HUDEP-2 (cell line): ENCODE measurements around the gene NUB1.

Experiments
- DNase-seq, 76 experiments: peaks; one replicate each; lab custom pipeline; 2025; ENCODE audit not compliant: unreplicated experiment in 76 of 76; lab: John Stamatoyannopoulos, UW

The NUB1 gene

GRCh38 chr7:151399906-151400305 is 58.3 kb downstream of the NUB1 start:
- DNase-seq = no peak

- no peak for DNase-seq
Measured at GRCh38 chr7:151400626-151401315, 59.2 kb downstream of the NUB1 start.

DNA sequence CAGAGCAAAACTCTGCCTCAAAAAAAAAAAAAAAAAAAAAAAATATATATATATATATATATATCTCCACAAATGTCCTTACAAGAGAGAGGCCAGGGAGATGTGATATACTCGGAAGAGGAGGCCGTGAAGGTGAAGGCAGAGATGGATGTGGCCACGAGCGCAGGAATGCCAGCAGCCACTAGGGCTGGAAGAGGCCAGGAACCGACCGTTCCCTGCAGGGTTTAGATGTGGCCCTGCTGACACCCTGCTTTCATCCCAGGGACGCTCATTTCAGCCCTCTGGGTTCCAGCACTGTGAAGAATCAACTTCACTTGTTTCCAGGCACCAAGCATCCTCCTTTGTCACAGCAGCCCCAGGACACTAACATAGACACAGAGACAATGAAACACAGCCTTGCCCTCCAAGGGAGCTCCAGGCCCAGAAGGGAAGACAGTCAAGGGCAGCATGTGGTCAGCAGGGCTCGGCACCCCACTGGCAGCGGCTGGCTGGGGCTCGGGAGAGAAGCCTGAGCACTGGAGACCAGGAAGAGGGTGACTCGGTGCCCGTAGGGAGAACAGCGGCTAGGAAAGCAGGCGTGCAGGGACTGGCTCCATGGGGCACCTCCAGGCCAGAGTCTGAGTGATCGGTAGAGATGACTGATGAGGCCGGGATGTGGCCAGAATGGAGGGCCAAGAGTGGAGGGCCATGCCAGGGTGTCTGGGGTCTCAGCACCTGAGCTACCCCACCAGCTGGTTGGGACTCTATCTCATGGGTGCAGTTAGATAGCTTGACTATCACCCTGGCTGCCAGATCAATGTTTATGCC is 60.6 kb downstream of the NUB1 start:
- DNase-seq = no peak

- DNase-seq = no peak
Measured at GRCh38 chr7:151403764-151404163, 62.2 kb downstream of the NUB1 start.

DNA sequence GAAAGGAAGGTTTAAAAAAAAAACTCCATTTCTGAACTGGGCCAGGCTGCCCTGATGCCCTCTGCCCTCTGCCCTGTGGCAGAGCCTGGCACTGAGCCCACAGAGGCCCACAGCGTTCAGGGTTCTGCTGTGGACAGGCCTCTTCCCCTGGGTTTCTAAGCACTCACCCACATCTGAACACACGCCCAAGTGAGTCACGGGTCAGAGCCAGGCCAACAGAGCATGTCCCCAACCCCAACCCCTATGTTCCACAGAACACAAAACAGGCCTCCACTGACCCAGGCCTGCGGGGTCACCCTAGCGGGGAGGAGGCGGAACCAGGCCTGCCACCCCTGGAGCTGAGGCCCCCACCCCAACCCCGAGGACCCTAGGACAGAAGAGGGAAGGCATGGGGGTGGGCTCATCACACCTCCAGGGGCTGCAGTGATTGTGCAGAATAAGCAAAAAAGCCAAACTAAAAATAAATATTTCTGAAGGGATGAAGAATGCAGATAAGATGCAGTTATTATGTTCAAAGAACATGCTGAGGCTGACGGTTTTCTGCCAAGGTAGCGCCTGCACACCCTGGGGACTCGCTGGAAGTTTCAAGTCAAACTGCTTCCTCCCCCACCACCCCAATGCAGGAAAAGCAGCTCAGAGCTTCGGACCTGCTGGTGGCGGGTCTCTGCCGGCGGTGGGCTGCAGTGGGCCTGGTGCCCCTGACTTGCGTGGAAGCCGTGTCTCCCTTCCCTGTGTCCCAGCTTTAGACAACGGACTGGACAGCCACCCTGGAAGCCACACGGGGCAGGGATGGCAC is 62.8 kb downstream of the NUB1 start:
- peak in 8 of 76 experiments; percentile 6 to 40 (median 10) for DNase-seq

DNA sequence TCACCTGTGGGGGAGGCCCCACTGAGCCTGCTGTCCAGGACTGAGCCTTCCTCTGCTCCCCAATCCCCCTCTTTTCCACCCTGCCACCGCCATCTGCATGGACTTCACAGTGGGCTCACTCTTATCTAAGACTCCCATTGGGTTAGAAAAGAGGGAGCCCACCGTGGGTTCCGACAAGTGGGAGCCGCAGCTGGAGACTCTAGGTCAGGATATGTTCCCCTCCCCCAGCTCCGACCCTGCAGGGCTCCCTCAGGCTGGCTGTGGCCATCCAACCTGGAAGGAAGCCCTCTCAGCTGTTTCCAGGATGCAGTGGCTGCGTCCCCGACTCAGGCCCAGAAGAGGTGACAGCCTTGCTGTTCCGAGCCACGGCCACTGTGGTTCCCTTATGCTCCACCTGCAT is 63.4 kb downstream of the NUB1 start:
- no peak for DNase-seq

DNA sequence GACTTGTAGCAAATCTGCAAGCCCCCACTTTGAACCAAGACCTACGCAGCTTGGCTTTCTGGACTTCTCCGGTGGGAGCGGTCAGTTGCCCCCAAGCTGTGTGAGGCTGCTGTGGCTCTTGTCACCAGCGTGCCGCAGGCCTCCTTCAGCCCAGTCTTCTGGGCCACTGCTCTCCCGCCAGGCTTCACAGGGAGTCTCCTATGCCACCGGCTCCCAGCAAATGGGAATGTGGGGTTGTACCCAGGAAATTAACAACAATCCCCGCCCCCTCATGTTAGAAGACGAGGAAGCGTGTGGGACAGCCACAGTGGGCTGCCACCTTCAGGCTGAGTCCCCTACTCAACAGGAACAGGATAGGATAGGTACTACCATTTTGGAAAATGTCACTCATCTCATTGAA is 64.0 kb downstream of the NUB1 start:
- DNase-seq = no peak

- no peak for DNase-seq
Measured at GRCh38 chr7:151406051-151406875, 64.7 kb downstream of the NUB1 start.

DNA sequence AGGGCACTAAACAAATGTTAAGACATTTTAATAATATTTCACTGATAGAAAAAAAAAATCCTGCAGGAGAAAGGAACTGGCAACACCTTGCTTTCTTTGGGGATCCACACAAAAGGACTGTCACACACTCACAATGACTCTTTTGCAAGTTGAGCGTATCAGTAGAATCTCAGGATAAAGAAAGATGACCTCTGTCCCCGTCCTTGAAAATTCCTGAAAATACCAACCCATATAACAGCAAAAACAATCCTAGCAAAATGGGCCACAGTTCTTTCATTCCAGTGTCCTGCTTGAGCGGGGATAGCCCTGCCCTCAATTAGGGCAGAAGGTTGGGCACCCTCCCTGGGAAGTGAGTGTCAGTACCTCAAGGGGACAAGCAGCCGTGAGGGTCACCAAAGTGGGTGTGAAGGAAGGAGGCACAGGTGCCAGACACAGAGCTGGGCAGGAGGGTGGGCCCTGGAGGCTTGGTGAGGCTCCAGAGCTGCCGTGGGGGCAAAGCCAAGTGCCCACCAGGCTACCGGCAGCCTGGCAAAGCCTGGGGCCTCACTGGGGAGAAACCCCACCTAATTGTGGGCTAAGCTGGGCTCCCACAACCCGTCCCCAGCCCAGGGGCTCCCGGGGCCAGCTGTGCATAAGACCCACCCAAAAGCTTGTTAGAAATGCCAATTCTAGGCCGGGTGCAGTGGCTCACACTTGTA is 65.4 kb downstream of the NUB1 start:
- DNase-seq = no peak

DNA sequence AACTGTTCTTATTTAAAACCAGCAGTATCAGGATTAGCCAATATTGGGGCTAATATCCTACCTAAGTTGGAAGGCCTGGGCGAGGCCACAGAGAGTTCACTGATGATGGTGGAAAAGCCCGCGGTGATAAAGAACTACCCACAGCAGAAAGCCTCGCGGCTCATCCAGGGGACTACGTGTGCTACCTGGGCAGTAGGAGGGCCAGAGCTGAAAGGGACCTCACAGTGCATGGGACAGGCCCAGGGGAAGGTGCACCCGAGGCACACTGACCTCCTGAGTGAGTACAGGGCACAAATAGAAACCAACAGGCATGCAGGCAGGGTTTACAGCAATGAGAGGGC is 66.9 kb downstream of the NUB1 start:
- DNase-seq = no peak

DNA sequence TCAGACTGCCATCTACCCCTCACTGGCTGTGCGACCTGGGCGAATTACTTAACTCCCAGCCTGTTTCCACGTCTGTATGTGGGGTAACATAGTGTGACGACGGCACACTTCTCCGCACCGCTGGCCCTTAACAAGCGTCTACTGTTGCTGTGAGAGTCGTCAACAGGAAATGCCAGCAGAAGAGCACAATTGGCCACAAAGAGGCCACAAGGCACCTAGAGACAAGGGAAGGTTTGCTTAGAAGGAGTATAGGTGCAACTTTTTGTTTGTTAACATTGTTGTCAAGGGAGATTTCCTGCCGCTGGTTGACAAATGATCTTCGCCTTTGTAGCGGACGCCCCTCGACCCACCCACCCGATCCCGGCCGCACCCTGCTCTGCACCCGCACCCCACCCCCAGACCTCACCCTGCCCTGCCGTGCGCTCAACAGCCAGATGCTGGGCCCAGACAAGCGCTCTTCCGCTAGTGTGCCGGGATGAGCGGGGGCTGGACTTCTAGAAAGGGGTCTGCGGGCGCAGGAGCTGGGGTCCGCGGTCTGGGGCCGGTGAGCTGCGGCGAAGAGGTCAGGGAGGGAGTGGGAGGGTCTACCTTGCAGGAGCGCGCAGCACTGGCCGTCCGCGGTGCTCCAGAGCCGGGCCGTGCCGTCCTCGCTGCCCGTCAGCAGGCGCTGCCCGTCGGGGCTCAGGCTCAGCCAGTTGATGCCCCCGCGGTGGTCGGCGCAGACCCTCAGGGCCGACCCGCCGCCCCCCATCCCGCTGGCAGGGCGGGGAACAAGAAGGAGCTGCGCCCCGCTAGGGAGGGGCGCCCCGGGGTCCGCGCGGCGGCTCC is 67.4 kb downstream of the NUB1 start:
- peak in 1 of 76 experiments; percentile 4 for DNase-seq

- DNase-seq = no peak
Measured at GRCh38 chr7:151409667-151410404, 68.2 kb downstream of the NUB1 start, which contains the start of gene WDR86. TSS of gene WDR86 (minus strand) at chr7:151410038. CDS start at chr7:151409589, 449 bp downstream.

DNA sequence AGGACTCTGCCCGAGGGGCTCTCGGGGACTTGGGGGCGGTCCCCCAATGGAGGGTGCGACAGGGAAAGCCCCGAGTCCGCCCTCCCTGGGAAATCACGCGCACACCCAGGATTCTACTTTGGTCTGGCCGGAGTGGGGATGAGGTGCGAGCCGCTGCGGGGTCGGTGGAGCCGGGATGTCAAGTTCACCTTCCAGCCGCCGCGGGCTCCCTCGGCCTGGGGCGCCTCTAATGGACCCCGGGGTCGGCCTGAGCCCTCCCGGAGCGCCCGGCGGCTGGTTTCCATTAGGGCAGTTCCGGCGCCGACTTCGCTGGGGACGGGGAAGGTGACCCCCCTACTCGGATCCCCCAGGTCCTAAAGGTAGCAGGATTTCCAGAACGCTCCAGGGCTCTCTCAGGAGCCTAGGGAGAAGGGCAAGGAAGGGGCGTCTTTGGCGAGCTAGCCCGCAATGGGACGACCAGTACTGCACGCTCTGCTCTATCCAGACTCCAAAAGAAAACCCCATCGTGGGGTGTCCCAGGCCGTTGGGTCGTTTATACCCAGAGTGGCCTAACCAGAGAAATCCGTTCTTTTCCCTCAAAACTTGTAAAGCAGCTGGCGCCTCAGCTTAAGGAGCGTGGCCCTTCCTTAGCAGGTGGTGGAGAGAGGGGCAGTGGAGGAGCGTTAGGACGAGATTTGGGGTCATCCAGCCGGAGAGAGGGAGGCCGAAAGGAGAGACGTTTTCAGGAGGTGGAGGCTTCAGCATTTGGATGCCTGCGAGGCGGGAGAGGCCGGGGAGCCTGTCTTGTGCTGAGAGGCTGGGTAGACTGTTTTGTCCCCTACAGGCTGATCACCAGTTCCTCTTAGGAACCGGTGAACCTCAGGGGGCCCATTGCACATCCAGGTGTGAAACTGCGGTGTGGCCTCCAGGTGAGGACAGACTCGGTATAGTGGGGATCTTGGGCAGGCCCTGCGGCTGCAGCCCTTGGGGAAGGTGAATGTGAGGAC is 69.1 kb downstream of the NUB1 start:
- DNase-seq = no peak

DNA sequence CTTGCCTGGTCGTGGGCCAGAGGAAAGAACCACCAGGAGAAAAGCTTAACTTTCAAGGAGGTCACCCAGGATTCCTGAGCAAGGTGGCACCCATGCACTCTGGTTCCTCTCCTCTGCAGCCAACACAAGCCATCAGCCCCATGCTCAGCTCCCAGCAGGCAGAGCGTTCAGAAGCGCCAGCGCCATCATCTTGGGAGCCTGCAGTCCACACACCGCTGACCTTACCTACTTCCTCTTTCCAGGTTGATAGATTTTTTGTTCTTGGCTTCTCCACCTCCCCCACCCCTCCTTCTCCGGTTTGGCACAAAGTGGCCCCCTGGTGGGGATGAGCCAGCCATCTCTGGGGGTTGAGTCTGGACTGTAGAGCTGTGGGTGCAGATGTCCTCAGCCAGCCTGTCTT is 69.9 kb downstream of the NUB1 start:
- no peak for DNase-seq

DNA sequence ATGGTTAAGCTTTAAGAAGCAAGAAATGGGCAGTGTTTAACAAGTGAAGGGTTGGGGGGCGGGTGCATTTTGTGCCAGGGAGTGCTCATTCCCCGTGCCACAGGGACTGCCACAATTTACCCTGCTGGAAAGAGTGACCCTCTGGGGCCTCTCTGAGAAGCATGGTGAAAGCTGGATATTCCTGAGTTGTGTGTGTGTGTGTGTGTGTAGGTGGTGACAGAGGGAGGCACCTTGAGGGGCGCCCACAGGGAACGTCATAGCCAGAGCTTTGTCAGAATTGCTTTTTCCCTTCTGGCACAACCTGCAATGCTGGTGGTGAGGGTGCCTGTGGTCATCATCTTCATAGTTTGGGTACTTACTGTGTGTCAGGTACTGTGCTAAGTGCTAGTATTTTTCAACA is 70.7 kb downstream of the NUB1 start:
- no peak for DNase-seq

- no peak for DNase-seq
Measured at GRCh38 chr7:151413241-151413640, 71.6 kb downstream of the NUB1 start.

DNA sequence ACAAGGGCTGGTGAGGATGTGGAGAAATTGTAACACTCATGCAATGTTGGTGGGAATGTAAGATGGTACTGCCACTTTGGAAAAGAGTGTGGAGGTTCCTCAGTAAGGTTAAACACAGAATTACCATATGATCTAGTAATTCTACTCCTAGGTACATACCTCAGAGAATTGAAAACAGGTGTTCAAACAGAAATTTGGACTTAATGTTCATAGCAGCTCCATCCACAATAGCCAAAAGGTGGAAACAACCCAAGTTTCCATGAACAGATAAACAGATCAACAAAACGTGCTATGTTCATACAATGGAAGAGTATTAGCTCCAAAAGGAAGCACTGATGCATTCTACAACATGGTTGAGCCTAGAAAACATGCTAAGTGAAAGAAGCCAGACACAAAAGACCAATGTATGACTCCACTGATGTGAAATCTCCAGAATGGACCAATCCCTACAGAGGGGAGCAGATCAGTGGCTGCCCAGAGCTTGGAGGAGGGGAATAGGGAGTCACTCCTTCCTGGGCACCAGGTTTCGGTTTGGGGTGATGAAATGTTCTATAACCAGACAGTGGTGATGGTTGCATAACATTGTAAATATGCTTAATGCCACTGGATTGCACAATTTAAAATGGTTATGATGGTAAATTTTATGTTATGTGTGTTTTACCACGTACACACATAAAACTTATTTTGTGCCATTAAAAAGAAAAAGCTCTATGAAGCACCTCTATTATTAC is 73.9 kb downstream of the NUB1 start:
- DNase-seq = no peak
